DOHH2 (cell line): ENCODE measurements around the gene LIPC.

Source experiments
- EZH2phosphoT487 ChIP-seq: fragments of 200-600 bp; sonication (generic); IDR thresholded peaks from 2 replicates; pipeline ENCODE4 v1.6.1; 2017; ENCODE audit warnings: borderline replicate concordance, mild to moderate bottlenecking, antibody characterized with exemption, low read length, moderate library complexity, mixed read lengths
- TF ChIP-seq, protein P1 (sequence below): fragments of 200-600 bp; sonication (generic); IDR thresholded peaks from one replicate; pipeline ENCODE4 v1.5.1; 2014; ENCODE audit warnings: antibody characterized with exemption, mild to moderate bottlenecking, low read depth, low read length; ENCODE audit not compliant: poor library complexity, severe bottlenecking

DNA sequence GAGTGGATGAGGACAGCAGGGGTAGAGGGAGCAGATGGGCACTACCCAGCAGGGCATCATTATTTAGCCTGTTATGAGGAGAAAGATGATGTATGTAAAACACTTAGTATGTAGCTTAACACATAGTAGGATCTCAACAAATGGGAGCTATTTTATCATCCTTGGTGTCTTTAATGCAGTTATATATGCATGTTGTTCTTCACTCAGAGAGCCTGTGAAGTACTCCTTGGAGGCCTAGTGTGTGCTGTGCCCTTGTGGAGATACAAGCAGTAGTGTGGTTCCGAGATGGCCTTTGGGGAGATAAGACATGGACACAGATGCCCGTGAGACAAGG, 124.2 kb downstream of the LIPC start:
- no peak for TF ChIP-seq EZH2phosphoT487
- TF ChIP-seq, protein P1, sequence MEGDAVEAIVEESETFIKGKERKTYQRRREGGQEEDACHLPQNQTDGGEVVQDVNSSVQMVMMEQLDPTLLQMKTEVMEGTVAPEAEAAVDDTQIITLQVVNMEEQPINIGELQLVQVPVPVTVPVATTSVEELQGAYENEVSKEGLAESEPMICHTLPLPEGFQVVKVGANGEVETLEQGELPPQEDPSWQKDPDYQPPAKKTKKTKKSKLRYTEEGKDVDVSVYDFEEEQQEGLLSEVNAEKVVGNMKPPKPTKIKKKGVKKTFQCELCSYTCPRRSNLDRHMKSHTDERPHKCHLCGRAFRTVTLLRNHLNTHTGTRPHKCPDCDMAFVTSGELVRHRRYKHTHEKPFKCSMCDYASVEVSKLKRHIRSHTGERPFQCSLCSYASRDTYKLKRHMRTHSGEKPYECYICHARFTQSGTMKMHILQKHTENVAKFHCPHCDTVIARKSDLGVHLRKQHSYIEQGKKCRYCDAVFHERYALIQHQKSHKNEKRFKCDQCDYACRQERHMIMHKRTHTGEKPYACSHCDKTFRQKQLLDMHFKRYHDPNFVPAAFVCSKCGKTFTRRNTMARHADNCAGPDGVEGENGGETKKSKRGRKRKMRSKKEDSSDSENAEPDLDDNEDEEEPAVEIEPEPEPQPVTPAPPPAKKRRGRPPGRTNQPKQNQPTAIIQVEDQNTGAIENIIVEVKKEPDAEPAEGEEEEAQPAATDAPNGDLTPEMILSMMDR = no peak
